Cerebellar nuclear complex (tissue), 1 donor: ENCODE measurements around the gene ARPC2.
A peak's percentile ranks its signal among the peaks of the same experiment; 100 is the strongest.
"Not testable (repeated sequence)": the region's sequence is repeated elsewhere in the genome, so short reads cannot be mapped to it uniquely, and the experiment has no call there.

Experiments
- DNase-seq, 2 experiments: peaks; one replicate each; lab custom pipeline; 2025; lab: John Stamatoyannopoulos, UW

Gene ARPC2

GRCh38 chr2:218216674-218217359, at the start of gene ARPC2:
Gene ARPC2, plus strand, starts transcription at chr2:218217189. Its CDS starts 282 bp downstream, at chr2:218217471.
- peak; percentile 61 to 81 for DNase-seq

- no peak for DNase-seq
Measured at GRCh38 chr2:218168016-218168415, 49.0 kb upstream of the ARPC2 start.

GRCh38 chr2:218168635-218169462, 48.1 kb upstream of the ARPC2 start:
- no peak for DNase-seq

GRCh38 chr2:218169757-218170546, 47.0 kb upstream of the ARPC2 start:
- DNase-seq, result no peak

GRCh38 chr2:218171744-218172143, 45.2 kb upstream of the ARPC2 start:
- DNase-seq, result not testable (repeated sequence)

GRCh38 chr2:218172845-218173244, 44.1 kb upstream of the ARPC2 start:
- DNase-seq, result no peak

GRCh38 chr2:218179782-218180181, 37.2 kb upstream of the ARPC2 start:
- DNase-seq, result no peak

GRCh38 chr2:218180467-218181114, 36.4 kb upstream of the ARPC2 start:
- no peak for DNase-seq

GRCh38 chr2:218184331-218184730, 32.7 kb upstream of the ARPC2 start:
- DNase-seq, result no peak

- no peak for DNase-seq
Measured at GRCh38 chr2:218186355-218186766, 30.6 kb upstream of the ARPC2 start.

- DNase-seq, result no peak
Measured at GRCh38 chr2:218186876-218187275, 30.1 kb upstream of the ARPC2 start.

GRCh38 chr2:218187296-218188015, 29.5 kb upstream of the ARPC2 start:
- no peak for DNase-seq

GRCh38 chr2:218188528-218188927, 28.5 kb upstream of the ARPC2 start:
- DNase-seq, result no peak

- no peak for DNase-seq
Measured at GRCh38 chr2:218192902-218193430, 24.0 kb upstream of the ARPC2 start.

GRCh38 chr2:218193701-218194100, 23.3 kb upstream of the ARPC2 start:
- DNase-seq, result no peak

- DNase-seq, result no peak
Measured at GRCh38 chr2:218194880-218195279, 22.1 kb upstream of the ARPC2 start.

GRCh38 chr2:218196974-218197373, 20.0 kb upstream of the ARPC2 start:
- DNase-seq, result no peak

GRCh38 chr2:218202266-218202665, 14.7 kb upstream of the ARPC2 start:
- DNase-seq, result no peak

GRCh38 chr2:218209078-218209477, 7.9 kb upstream of the ARPC2 start:
- no peak for DNase-seq

GRCh38 chr2:218214116-218214515, 2.9 kb upstream of the ARPC2 start:
- DNase-seq, result no peak

- peak in 1 of 2 experiments; percentile 37 for DNase-seq
Measured at GRCh38 chr2:218216336-218216673, 684 bp upstream of the ARPC2 start.
